ENCODE measurements around the gene UFC1. TPM values are rescaled to one million over a fixed set of nuclear protein-coding genes. Genes with fewer than 3 reads are reported as not detected.
A peak's percentile ranks its signal among the peaks of the same experiment; 100 is the strongest.

Gene UFC1
- total RNA-seq, 1 donor, result 69.1 TPM

GRCh38 chr1:161157867-161158266 is 4.1 kb downstream of the UFC1 start:
- TF ChIP-seq CTCF (IDR thresholded peaks at IDR 0.05; ENCODE audit: insufficient read depth, low read depth, low read length), result no peak
- H3K4me3 ChIP-seq (ENCODE audit: low read depth, low read length), result no peak overlapping the region
- no peak for DNase-seq (ENCODE audit: low read depth)

GRCh38 chr1:161158316-161159010 is 4.7 kb downstream of the UFC1 start:
- TF ChIP-seq CTCF (IDR thresholded peaks at IDR 0.05; ENCODE audit: insufficient read depth, low read depth, low read length), result no peak
- peak overlapping the region; percentile 93 for H3K4me3 ChIP-seq (ENCODE audit: low read depth, low read length)
- DNase-seq (ENCODE audit: low read depth), result no peak

GRCh38 chr1:161159087-161159912 is 5.5 kb downstream of the UFC1 start, which contains the start of gene USP21:
Gene USP21, plus strand, starts transcription at chr1:161159500. Its CDS starts 1,141 bp downstream, at chr1:161160641.
- DNase-seq (ENCODE audit: low read depth), result peak; percentile 88
- peak within 1 kb of the TSS; percentile 93 for H3K4me3 ChIP-seq (ENCODE audit: low read depth, low read length)
- TF ChIP-seq CTCF (IDR thresholded peaks at IDR 0.05; ENCODE audit: insufficient read depth, low read depth, low read length), result peak; percentile 46

- no peak for TF ChIP-seq CTCF (IDR thresholded peaks at IDR 0.05; ENCODE audit: insufficient read depth, low read depth, low read length)
- H3K4me3 ChIP-seq (ENCODE audit: low read depth, low read length), result peak overlapping the region; percentile 93
- DNase-seq (ENCODE audit: low read depth), result no peak
Observed at GRCh38 chr1:161159913-161160243, 6.1 kb downstream of the UFC1 start.

- no peak overlapping the region for H3K4me3 ChIP-seq (ENCODE audit: low read depth, low read length)
- TF ChIP-seq CTCF (IDR thresholded peaks at IDR 0.05; ENCODE audit: insufficient read depth, low read depth, low read length), result no peak
- DNase-seq (ENCODE audit: low read depth), result no peak
Observed at GRCh38 chr1:161160671-161161145, 6.9 kb downstream of the UFC1 start.

- DNase-seq (ENCODE audit: low read depth), result no peak
- H3K4me3 ChIP-seq (ENCODE audit: low read depth, low read length), result no peak overlapping the region
- TF ChIP-seq CTCF (IDR thresholded peaks at IDR 0.05; ENCODE audit: insufficient read depth, low read depth, low read length), result no peak
Observed at GRCh38 chr1:161161652-161162051, 7.9 kb downstream of the UFC1 start.

All from fibroblast of villous mesenchyme (primary cell).